Breast epithelium (tissue), 4 donors: ENCODE results near the gene RASA3. TPM values are rescaled to one million over a fixed set of nuclear protein-coding genes. Genes with fewer than 3 reads are reported as not detected.

Source experiments
- DNase-seq, 2 donors: peaks; one replicate each; pipeline ENCODE4 v3.0.0-alpha.2; 2019; ENCODE audit warnings: low spot score in 2 of 2
- H3K27ac ChIP-seq, 2 donors: fragments of 200-600 bp; sonication (generic) in 1 of 2; one replicate each; pipeline ENCODE4 v1.5.1; 2016 to 2019; ENCODE audit warnings: mild to moderate bottlenecking in 1 of 2
- H3K27me3 ChIP-seq, 2 donors: fragments of 200-600 bp; sonication (generic) in 1 of 2; one replicate each; pipeline versions ENCODE4 v1.5.1 to v1.6.0; 2017 to 2019; ENCODE audit warnings: control low read depth in 1 of 2, mild to moderate bottlenecking in 1 of 2
- H3K36me3 ChIP-seq: fragments of 200-600 bp; one replicate; pipeline ENCODE4 v1.5.1; 2019
- H3K4me1 ChIP-seq, 2 donors: fragments of 200-600 bp; sonication (generic); one replicate each; pipeline ENCODE4 v1.5.1; 2016 to 2019; ENCODE audit warnings: control low read depth in 1 of 2
- H3K4me3 ChIP-seq, 3 donors: fragments of 200-600 bp; sonication (generic); 1 replicate in 2 of 3; 2 replicates in 1 of 3; pipeline ENCODE4 v1.5.1; 2016 to 2019; ENCODE audit warnings: mild to moderate bottlenecking in 3 of 3, moderate library complexity in 2 of 3
- H3K9me3 ChIP-seq, 2 donors: fragments of 200-600 bp; sonication (generic) in 1 of 2; one replicate each; pipeline ENCODE4 v1.5.1; 2016 to 2019; ENCODE audit warnings: control low read depth in 1 of 2
- POLR2A ChIP-seq: fragments of 450-650 bp; IDR thresholded peaks from one replicate; pipeline ENCODE4 v1.6.1; 2016; ENCODE audit warnings: antibody characterized with exemption, mild to moderate bottlenecking, moderate library complexity
- POLR2AphosphoS5 ChIP-seq, 3 donors: sonication (generic); formaldehyde crosslinking; IDR thresholded peaks; one replicate each; pipeline ENCODE4 v1.6.1; 2017; ENCODE audit warnings: antibody characterized with exemption in 3 of 3
- intact Hi-C: fragments of 100-400 bp; cut with DNase I; formaldehyde crosslinking; loops from one replicate; pipeline ENCODE4 v1.15.1; 2023; ENCODE audit warnings: low total_unique reads
- total RNA-seq, 3 donors: library from RNA; depleted of rRNA; stranded (reverse); fragments of >200 nt; gene quantifications; one replicate each; pipeline ENCODE4 v1.1.0, GENCODE V29; 2016
- TF ChIP-seq, protein P1 (sequence below), 3 donors: fragments of 450-650 bp; IDR thresholded peaks; one replicate each; pipeline ENCODE4 v1.5.1; 2016 to 2017; ENCODE audit warnings: antibody characterized with exemption in 3 of 3, mild to moderate bottlenecking in 3 of 3, moderate library complexity in 3 of 3

RASA3 gene
- total RNA-seq, 3 donors from 2014 or later, result 14.2 to 54.9 (median 31.5) TPM

DNA sequence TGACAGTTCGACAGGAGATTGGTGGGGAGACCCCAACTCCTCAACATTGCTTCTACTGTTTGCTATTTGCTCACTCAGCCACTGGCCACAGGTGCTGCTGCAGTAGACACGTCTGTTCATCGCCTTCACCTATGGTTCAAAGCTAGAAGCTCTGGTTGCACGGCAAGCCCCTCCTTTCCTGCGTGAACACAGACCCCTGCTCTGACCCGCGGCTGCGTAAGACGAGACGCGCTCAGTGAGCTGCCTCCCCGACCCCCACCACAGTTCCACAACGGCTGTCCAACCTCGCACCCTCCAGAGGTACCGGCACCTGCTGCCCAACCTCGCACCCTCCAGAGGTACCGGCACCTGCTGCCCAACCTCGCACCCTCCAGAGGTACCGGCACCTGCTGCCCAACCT is 6.8 kb downstream of the RASA3 start:
- DNase-seq, result no peak

DNA sequence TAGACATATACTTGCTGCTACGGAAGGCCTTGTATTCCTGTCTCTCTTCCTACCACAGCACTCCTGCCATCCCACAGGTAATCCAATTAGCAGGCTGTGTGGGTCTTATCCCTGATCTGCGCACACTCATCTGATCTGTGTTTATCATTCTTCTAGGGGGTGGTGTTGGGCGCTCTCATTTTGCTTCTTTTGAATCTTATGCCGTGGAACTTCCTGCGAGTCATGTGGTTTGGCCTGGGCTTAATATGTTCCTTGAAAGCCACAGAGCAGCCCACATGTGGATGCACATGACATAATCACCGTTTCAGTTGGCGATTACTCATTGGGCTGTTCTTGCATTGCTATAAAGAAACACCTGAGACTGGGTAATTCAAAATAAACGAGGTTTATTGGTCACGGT is 7.5 kb downstream of the RASA3 start:
- Histone ChIP-seq H3K9me3 (no peaks in the 10 kb centered on the region), H3K27ac (no peak overlapping the region), H3K27me3 (no peaks in the 10 kb centered on the region), H3K36me3 (no peaks in the 10 kb centered on the region), H3K4me3 (no peak overlapping the region), H3K4me1 (no peaks in the 10 kb centered on the region)
- no peak for TF ChIP-seq POLR2AphosphoS5 (IDR thresholded peaks at IDR 0.05)
- TF ChIP-seq, protein P1, sequence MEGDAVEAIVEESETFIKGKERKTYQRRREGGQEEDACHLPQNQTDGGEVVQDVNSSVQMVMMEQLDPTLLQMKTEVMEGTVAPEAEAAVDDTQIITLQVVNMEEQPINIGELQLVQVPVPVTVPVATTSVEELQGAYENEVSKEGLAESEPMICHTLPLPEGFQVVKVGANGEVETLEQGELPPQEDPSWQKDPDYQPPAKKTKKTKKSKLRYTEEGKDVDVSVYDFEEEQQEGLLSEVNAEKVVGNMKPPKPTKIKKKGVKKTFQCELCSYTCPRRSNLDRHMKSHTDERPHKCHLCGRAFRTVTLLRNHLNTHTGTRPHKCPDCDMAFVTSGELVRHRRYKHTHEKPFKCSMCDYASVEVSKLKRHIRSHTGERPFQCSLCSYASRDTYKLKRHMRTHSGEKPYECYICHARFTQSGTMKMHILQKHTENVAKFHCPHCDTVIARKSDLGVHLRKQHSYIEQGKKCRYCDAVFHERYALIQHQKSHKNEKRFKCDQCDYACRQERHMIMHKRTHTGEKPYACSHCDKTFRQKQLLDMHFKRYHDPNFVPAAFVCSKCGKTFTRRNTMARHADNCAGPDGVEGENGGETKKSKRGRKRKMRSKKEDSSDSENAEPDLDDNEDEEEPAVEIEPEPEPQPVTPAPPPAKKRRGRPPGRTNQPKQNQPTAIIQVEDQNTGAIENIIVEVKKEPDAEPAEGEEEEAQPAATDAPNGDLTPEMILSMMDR (IDR thresholded peaks at IDR 0.05), result no peak
- TF ChIP-seq POLR2A, result no peak
- no peak for DNase-seq
- intact Hi-C loops, result no loop called here

More for the DNA sequence above, 6.8 kb downstream of the RASA3 start:
- intact Hi-C loops, result no loop called here
- no peak overlapping the region for H3K4me3 ChIP-seq
- H3K4me1 ChIP-seq, result peaks cover 2 to 5% of the 10 kb centered on the region in 2 donors
- no peak overlapping the region for H3K27ac ChIP-seq
- H3K36me3 ChIP-seq, result no peaks in the 10 kb centered on the region
- H3K27me3 ChIP-seq, result no peaks in the 10 kb centered on the region
- H3K9me3 ChIP-seq, result no peaks in the 10 kb centered on the region
- TF ChIP-seq POLR2AphosphoS5 (IDR thresholded peaks at IDR 0.05) (no peak), POLR2A (no peak)
- TF ChIP-seq, protein P1 (IDR thresholded peaks at IDR 0.05), result no peak

DNA sequence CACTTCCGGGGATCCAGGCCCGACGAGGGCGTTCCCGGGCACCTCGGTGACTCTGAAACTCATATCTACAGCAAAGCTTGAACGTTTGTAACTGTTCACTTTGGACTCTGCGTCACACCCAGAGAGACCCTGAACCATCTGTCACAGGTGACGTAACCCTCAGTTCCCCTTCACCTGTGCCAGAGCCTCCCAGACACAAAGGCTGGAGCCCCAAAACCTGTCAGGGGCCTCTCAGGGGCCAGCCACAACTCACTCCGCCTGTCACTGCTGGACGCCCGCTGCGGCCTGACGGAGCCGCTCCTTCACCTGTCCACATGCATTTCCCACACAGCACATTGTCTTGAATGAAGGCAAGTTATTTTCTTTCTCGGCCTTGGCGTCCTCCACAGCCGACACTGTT is 8.0 kb downstream of the RASA3 start:
- no peak for DNase-seq
- Histone ChIP-seq H3K27me3 (no peaks in the 10 kb centered on the region), H3K36me3 (no peaks in the 10 kb centered on the region), H3K27ac (no peak overlapping the region), H3K4me3 (no peak overlapping the region), H3K9me3 (no peaks in the 10 kb centered on the region), H3K4me1 (no peaks in the 10 kb centered on the region)
- TF ChIP-seq POLR2A (no peak), POLR2AphosphoS5 (IDR thresholded peaks at IDR 0.05) (no peak)
- TF ChIP-seq, protein P1 (IDR thresholded peaks at IDR 0.05), result no peak
- intact Hi-C loops, result no loop called here

DNA sequence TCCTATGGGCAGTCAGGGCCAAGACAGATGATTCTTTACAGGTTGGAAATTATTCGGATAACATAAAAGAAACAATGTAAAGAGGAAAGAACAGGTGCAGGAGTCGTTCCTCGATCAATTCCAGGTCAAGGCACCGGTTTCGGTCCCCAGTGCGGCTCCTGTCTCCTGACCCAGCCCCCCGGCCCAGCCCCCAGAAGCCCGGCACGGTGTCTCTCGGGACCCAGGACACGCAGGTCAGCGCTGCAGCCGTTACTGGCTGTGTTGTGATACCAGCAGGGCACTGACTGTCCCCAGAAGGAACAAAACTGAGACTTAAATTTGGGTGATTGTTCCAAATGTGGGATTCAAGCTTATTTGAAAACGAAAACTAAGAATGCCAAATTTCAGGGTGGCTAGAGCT is 8.5 kb downstream of the RASA3 start:
- H3K4me3 ChIP-seq, result no peak overlapping the region
- no peaks in the 10 kb centered on the region for H3K9me3 ChIP-seq
- H3K27me3 ChIP-seq, result no peaks in the 10 kb centered on the region
- TF ChIP-seq, protein P1 (IDR thresholded peaks at IDR 0.05), result no peak
- TF ChIP-seq POLR2A (no peak), POLR2AphosphoS5 (IDR thresholded peaks at IDR 0.05) (no peak)
- peak overlapping the region in 1 of 2 donors; percentile 12 for H3K27ac ChIP-seq
- no peaks in the 10 kb centered on the region for H3K4me1 ChIP-seq
- no peaks in the 10 kb centered on the region for H3K36me3 ChIP-seq
- no peak for DNase-seq
- intact Hi-C loops, result no loop called here

DNA sequence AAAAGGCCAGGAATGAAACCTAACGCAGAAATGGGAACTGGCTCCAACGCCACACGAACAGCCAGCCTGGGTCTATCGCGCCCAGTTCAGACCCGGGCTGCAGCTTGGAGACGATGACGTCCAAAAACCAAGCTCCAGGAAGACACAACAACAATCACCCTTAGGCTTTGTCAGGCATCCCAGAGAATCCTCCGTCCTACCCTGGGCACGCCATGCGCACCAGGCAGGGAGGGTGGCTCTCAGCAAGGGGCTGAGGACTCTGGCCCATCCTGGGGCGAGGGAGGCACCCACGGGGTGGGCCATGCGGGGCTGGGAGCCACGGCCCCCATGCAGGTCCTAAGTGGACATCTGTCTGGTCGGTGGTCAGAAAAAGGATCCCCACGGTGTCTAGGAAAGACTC is 9.0 kb downstream of the RASA3 start:
- Histone ChIP-seq H3K36me3 (no peaks in the 10 kb centered on the region), H3K9me3 (no peaks in the 10 kb centered on the region), H3K27me3 (no peaks in the 10 kb centered on the region), H3K4me1 (no peaks in the 10 kb centered on the region), H3K27ac (peak overlapping the region in 1 of 2 donors; percentile 12), H3K4me3 (no peak overlapping the region)
- no peak for TF ChIP-seq POLR2A
- TF ChIP-seq, protein P1 (IDR thresholded peaks at IDR 0.05), result no peak
- TF ChIP-seq POLR2AphosphoS5 (IDR thresholded peaks at IDR 0.05), result no peak
- DNase-seq, result no peak
- intact Hi-C loops, result no loop called here
